SU-DHL-6 (cell line): ENCODE data around the gene ACADS.

Experiments used
- EZH2phosphoT487 ChIP-seq: fragments of 200-600 bp; sonication (generic), shearing (Covaris generic); conservative IDR thresholded peaks from 2 replicates; pipeline ENCODE4 v1.6.1; 2018; ENCODE audit warnings: mild to moderate bottlenecking, antibody characterized with exemption, low read length, moderate library complexity, mixed read lengths
- TF ChIP-seq, protein P1 (sequence below): fragments of 200-600 bp; sonication (generic); IDR thresholded peaks from one replicate; pipeline ENCODE4 v1.5.1; 2017; ENCODE audit warnings: antibody characterized with exemption, mild to moderate bottlenecking, low read length, moderate library complexity; ENCODE audit not compliant: insufficient read depth, poor library complexity, severe bottlenecking

DNA sequence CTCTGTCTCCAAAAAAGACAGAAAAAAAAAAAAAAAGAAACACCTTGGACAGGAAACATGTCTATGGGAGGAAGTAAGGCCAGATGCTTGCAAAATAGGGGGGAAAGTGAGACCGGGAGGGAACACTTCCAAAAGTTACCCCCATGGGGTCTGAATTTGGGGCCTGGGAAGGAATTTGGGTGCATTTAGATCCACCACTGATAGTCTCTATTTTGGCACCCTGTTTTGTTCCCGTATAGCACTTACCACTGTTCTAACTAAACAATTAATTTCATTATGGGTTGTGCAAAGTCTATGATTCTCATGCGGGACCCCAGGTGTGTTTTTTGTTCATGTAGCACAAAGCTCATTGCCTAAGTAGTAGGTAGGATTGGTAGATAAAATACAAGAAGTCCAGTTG lies 40.1 kb upstream of the ACADS start:
- TF ChIP-seq, protein P1, sequence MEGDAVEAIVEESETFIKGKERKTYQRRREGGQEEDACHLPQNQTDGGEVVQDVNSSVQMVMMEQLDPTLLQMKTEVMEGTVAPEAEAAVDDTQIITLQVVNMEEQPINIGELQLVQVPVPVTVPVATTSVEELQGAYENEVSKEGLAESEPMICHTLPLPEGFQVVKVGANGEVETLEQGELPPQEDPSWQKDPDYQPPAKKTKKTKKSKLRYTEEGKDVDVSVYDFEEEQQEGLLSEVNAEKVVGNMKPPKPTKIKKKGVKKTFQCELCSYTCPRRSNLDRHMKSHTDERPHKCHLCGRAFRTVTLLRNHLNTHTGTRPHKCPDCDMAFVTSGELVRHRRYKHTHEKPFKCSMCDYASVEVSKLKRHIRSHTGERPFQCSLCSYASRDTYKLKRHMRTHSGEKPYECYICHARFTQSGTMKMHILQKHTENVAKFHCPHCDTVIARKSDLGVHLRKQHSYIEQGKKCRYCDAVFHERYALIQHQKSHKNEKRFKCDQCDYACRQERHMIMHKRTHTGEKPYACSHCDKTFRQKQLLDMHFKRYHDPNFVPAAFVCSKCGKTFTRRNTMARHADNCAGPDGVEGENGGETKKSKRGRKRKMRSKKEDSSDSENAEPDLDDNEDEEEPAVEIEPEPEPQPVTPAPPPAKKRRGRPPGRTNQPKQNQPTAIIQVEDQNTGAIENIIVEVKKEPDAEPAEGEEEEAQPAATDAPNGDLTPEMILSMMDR = no peak
- TF ChIP-seq EZH2phosphoT487 = no peak
